ENCODE measurements around the gene KRT78. TPM values are rescaled to one million over a fixed set of nuclear protein-coding genes. Genes with fewer than 3 reads are reported as not detected.

KRT78 gene
- polyA plus RNA-seq, 3 donors, result not detected

- intact Hi-C loops (cut with micrococcal nuclease), result no loop called here
- Histone ChIP-seq H3K79me2 (ENCODE audit: insufficient read depth, low read length) (no peaks in the 10 kb centered on the region), H3K36me3 (replicated peaks in 1 of 2; ENCODE audit: control insufficient read depth in 1 of 2, insufficient read depth in 2 of 2, low read length in 2 of 2) (no peaks in the 10 kb centered on the region)
Measured at GRCh38 chr12:52788192-52788875, 60.5 kb downstream of the KRT78 start.

More at GRCh38 chr12:52788192-52788875, 60.5 kb downstream of the KRT78 start:
- Mint-ChIP-seq H3K36me3 (no peaks in the 10 kb centered on the region), H3K4me1 (peaks cover 5% of the 10 kb centered on the region), H3K9me3 (peaks cover 0 to 6% (median 0%) of the 10 kb centered on the region in 7 donors), H3K4me3 (no peak overlapping the region), H3K27me3 (ENCODE audit: low read depth in 3 of 3) (peaks cover 32 to 37% (median 32%) of the 10 kb centered on the region in 3 donors), H3K27ac (peak overlapping the region in 1 of 7 donors; percentile 15)
- Histone ChIP-seq H3K4me2 (replicated peaks; ENCODE audit: extremely low read depth, low read length, poor library complexity, severe bottlenecking) (no peak overlapping the region), H3K27me3 (ENCODE audit: control insufficient read depth in 2 of 2, insufficient read depth in 2 of 2, low read length in 2 of 2) (peaks cover 6 to 19% of the 10 kb centered on the region in 2 donors), H3K9me3 (replicated peaks in 1 of 2; ENCODE audit: control insufficient read depth in 1 of 2, insufficient read depth in 1 of 2, low read length in 2 of 2) (no peaks in the 10 kb centered on the region), H3K27ac (ENCODE audit: low read depth in 1 of 2, low read length in 2 of 2) (no peak overlapping the region), H3K4me3 (replicated peaks in 1 of 3; ENCODE audit: low read depth in 2 of 3, low read length in 3 of 3) (no peak overlapping the region), H3K4me1 (ENCODE audit: control insufficient read depth in 1 of 2, insufficient read depth in 2 of 2, low read length in 2 of 2) (no peaks in the 10 kb centered on the region), H2AFZ (ENCODE audit: insufficient read depth, low read depth, low read length, poor library complexity, severe bottlenecking) (no peak overlapping the region), H4K20me1 (ENCODE audit: insufficient read depth, low read length) (no peaks in the 10 kb centered on the region), H3K9ac (ENCODE audit: insufficient read depth, low read length, poor library complexity, severe bottlenecking) (no peak overlapping the region)
- WGBS (ENCODE audit: insufficient coverage), result 100% methylated on average over 1 of the region's 6 CpGs
- TF ChIP-seq, protein P1, sequence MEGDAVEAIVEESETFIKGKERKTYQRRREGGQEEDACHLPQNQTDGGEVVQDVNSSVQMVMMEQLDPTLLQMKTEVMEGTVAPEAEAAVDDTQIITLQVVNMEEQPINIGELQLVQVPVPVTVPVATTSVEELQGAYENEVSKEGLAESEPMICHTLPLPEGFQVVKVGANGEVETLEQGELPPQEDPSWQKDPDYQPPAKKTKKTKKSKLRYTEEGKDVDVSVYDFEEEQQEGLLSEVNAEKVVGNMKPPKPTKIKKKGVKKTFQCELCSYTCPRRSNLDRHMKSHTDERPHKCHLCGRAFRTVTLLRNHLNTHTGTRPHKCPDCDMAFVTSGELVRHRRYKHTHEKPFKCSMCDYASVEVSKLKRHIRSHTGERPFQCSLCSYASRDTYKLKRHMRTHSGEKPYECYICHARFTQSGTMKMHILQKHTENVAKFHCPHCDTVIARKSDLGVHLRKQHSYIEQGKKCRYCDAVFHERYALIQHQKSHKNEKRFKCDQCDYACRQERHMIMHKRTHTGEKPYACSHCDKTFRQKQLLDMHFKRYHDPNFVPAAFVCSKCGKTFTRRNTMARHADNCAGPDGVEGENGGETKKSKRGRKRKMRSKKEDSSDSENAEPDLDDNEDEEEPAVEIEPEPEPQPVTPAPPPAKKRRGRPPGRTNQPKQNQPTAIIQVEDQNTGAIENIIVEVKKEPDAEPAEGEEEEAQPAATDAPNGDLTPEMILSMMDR (IDR thresholded peaks at IDR 0.05), result no peak
- no peak for DNase-seq

Other genes with a start within 250 kb of the KRT78 start
- gene KRT72, start 247.5 kb downstream of the KRT78 start, polyA plus RNA-seq, result not detected
- not detected for gene KRT73, start 230.4 kb downstream of the KRT78 start, polyA plus RNA-seq
- not detected for gene KRT2, start 196.8 kb downstream of the KRT78 start, polyA plus RNA-seq
- not detected for gene KRT1, start 168.6 kb downstream of the KRT78 start, polyA plus RNA-seq
- gene KRT77, start 145.5 kb downstream of the KRT78 start, polyA plus RNA-seq, result not detected
- not detected for gene KRT76, start 71.6 kb downstream of the KRT78 start, polyA plus RNA-seq
- gene KRT3, start 52.9 kb downstream of the KRT78 start, polyA plus RNA-seq, result not detected
- gene KRT4, start 34.9 kb downstream of the KRT78 start, polyA plus RNA-seq, result not detected
- gene KRT79, start 14.7 kb downstream of the KRT78 start, polyA plus RNA-seq, result not detected
- gene KRT8, start 56.1 kb upstream of the KRT78 start, polyA plus RNA-seq, result under 1 TPM in 2 of 3 donors, not detected in 1; 0.16 to 0.39 TPM
- gene KRT18, start 100.1 kb upstream of the KRT78 start, polyA plus RNA-seq, result under 1 TPM; 0.16 to 0.28 (median 0.25) TPM
- 100 to 1,000 TPM in 1 of 3 donors, 10 to 100 TPM in 2; 41.2 to 185 (median 58.6) TPM for gene EIF4B, start 157.5 kb upstream of the KRT78 start, polyA plus RNA-seq
- gene TNS2, start 201.1 kb upstream of the KRT78 start, polyA plus RNA-seq, result under 1 TPM; 0.05 to 0.43 (median 0.36) TPM
- gene SPRYD3, start 230.4 kb upstream of the KRT78 start, polyA plus RNA-seq, result 10 to 100 TPM; 17.8 to 26.9 (median 21.8) TPM
- under 1 TPM in 1 of 3 donors, not detected in 2; 0.20 TPM for gene IGFBP6, start 248.7 kb upstream of the KRT78 start, polyA plus RNA-seq

Measured in CD14-positive monocyte (primary cell).